Activated CD4-positive, alpha-beta memory T cell treated with anti-CD3 and anti-CD28 coated beads for 36 hours (primary cell): ENCODE data around the gene KLC1. TPM values are rescaled to one million over a fixed set of nuclear protein-coding genes. Genes with fewer than 3 reads are reported as not detected.
"Not testable (repeated sequence)": the region's sequence is repeated elsewhere in the genome, so short reads cannot be mapped to it uniquely, and the experiment has no call there.

Source experiments
- CTCF ChIA-PET: fragments of 350-600 bp; sonication (Branson Sonifier 250); formaldehyde crosslinking; loops from one replicate; lab custom pipeline; 2021; ENCODE audit warnings: antibody characterized with exemption, inconsistent platforms; lab: Charles Lee
- POLR2A ChIA-PET: fragments of 350-600 bp; sonication (Branson Sonifier 250); formaldehyde crosslinking; loops from one replicate; lab custom pipeline; 2021; ENCODE audit warnings: antibody characterized with exemption; lab: Charles Lee
- DNase-seq: peaks from one replicate; pipeline ENCODE4 v3.0.0-alpha.2; 2020
- H3K27ac Mint-ChIP-seq: one replicate; pipeline ENCODE4 v1.8.0; 2021; ENCODE audit warnings: mixed read lengths
- H3K27me3 Mint-ChIP-seq: one replicate; pipeline ENCODE4 v1.8.0; 2021; ENCODE audit warnings: mixed read lengths
- H3K36me3 Mint-ChIP-seq: one replicate; pipeline ENCODE4 v1.8.0; 2021; ENCODE audit warnings: mixed read lengths
- H3K4me1 Mint-ChIP-seq: one replicate; pipeline ENCODE4 v1.8.0; 2021; ENCODE audit warnings: low read depth, mixed read lengths
- H3K4me3 Mint-ChIP-seq: one replicate; pipeline ENCODE4 v1.8.0; 2021; ENCODE audit warnings: mild to moderate bottlenecking, mixed read lengths
- H3K9me3 Mint-ChIP-seq: one replicate; pipeline ENCODE4 v1.8.0; 2021; ENCODE audit warnings: mixed read lengths
- intact Hi-C: fragments of 100-400 bp; cut with micrococcal nuclease; formaldehyde crosslinking; loops from one replicate; pipeline ENCODE4 v1.15.1; 2023
- total RNA-seq, 2 experiments: library from RNA; stranded (reverse); gene quantifications; one replicate each; pipeline ENCODE4 v1.2.3, GENCODE V29; 2021

The KLC1 gene
- total RNA-seq, 2 experiments from 2014 or later, result 119 to 130 TPM

GRCh38 chr14:103685276-103686211 is 56.5 kb downstream of the KLC1 start:
- H3K4me3 Mint-ChIP-seq, result no peak overlapping the region
- H3K27ac Mint-ChIP-seq, result no peak overlapping the region
- no peaks in the 10 kb centered on the region for H3K4me1 Mint-ChIP-seq
- intact Hi-C loops, result no loop called here
- H3K9me3 Mint-ChIP-seq, result no peaks in the 10 kb centered on the region
- no peaks in the 10 kb centered on the region for H3K27me3 Mint-ChIP-seq
- ChIA-PET CTCF (no interaction called here), POLR2A (no interaction called here)
- DNase-seq, result no peak
- peaks cover 20% of the 10 kb centered on the region for H3K36me3 Mint-ChIP-seq

- no peaks in the 10 kb centered on the region for H3K4me1 Mint-ChIP-seq
- ChIA-PET CTCF (no interaction called here), POLR2A (no interaction called here)
- H3K27me3 Mint-ChIP-seq, result no peaks in the 10 kb centered on the region
- H3K4me3 Mint-ChIP-seq, result no peak overlapping the region
- intact Hi-C loops, result no loop called here
- no peaks in the 10 kb centered on the region for H3K9me3 Mint-ChIP-seq
- H3K27ac Mint-ChIP-seq, result no peak overlapping the region
- peaks cover 15% of the 10 kb centered on the region for H3K36me3 Mint-ChIP-seq
- DNase-seq, result no peak
Observed at GRCh38 chr14:103686831-103687485, 57.9 kb downstream of the KLC1 start.

DNA sequence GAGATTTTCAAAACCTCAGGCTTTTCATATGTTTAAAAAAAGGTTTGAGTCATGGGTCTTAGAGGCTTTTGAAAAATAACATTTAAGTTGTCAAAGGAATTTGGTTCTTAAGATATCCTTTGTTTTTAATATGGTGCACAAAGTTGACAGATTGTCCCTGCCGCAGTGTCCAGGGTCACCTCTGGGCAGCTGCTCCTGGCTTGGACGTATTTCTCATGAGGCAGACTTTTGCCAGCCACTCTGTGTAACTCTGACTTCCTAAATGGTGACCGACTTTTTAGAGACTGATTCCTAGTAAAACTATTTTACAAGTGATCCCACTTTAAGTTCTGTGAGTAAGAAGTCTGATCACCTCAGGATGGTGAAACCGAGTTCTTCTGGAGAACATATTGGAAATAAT is 58.7 kb downstream of the KLC1 start:
- H3K27me3 Mint-ChIP-seq, result no peaks in the 10 kb centered on the region
- intact Hi-C loops, result no loop called here
- H3K36me3 Mint-ChIP-seq, result peaks cover 15% of the 10 kb centered on the region
- DNase-seq, result no peak
- POLR2A ChIA-PET, result no interaction called here
- H3K4me1 Mint-ChIP-seq, result no peaks in the 10 kb centered on the region
- no peaks in the 10 kb centered on the region for H3K9me3 Mint-ChIP-seq
- H3K4me3 Mint-ChIP-seq, result no peak overlapping the region
- CTCF ChIA-PET, result no interaction called here
- H3K27ac Mint-ChIP-seq, result no peak overlapping the region

DNA sequence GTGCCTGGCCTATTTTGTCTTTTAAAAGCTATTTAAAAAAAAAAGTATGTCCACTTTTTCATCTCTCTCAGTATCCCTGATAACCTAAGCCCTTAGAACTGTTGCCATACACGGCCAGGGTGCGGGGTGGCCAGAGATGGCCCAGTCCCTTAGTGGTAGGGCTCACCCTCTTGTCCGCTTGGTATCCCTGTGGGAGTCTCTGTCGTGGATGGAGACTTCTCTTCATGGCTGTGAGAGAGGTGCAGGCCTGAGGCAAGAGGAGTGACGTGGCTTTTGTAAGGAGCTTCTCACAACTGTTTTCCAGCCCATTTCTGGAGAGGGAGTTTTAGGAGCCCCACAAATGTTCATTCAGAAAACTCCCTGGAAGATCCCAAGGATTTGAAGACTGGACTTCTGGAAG is 59.4 kb downstream of the KLC1 start:
- intact Hi-C loops, result no loop called here
- no peak for DNase-seq
- Mint-ChIP-seq H3K4me3 (no peak overlapping the region), H3K4me1 (no peaks in the 10 kb centered on the region), H3K9me3 (no peaks in the 10 kb centered on the region), H3K27me3 (no peaks in the 10 kb centered on the region), H3K36me3 (peaks cover 12% of the 10 kb centered on the region), H3K27ac (no peak overlapping the region)
- POLR2A ChIA-PET, result no interaction called here
- CTCF ChIA-PET, result no interaction called here

DNA sequence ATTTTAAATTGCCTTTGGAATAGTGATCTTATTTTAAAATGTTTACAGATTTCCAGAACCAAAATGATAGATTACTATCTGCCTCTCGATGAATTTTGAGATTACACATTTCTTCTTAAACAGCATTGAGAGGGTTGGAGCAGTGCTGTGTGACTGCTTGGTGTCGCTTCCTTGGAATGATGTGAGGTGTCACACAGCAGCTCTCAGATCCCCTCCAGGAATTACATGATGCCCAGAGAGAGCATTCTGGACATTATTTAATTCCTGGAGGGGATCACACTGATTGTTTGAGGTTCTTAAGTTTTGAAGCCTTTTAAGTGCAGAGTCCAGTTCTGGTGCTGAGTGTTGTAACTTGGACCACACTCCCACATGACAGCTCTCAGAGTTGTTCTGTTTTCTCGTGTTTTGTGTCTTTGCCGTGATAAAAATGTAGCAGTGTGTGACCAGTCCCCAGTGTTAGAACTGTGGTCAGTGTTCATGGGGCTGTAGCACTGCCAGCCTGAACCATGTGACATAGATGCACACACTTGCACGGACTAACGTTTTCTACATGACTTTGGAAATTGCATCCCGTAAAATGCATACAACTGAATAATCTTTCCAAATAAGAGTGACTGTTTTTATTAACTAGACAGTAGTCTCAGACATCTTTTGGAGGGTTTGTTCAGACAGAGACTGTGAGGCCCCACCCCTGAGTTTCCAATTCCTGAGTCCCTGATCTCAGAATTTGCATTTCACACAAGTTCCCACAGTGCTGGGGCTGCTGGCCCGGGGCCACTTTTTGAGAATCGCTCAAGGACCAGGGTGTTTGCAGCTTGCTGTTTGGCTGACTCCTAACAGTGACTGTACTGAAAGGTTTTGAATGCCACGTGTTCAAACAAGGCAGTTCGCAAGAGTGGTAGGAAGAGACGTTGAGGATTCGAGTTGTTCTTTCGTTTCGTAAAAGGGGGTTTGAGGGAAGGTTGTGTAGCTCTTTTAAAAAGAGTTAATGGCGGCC is 60.2 kb downstream of the KLC1 start:
- ChIA-PET CTCF (no interaction called here), POLR2A (interaction anchor here (1.2 kb wide), 1 partner anchor 26 kb away, joined by 3 read pairs; the partner anchor contains the start of gene ZFYVE21)
- Mint-ChIP-seq H3K9me3 (no peaks in the 10 kb centered on the region), H3K4me1 (no peaks in the 10 kb centered on the region), H3K4me3 (no peak overlapping the region), H3K36me3 (peaks cover 18% of the 10 kb centered on the region), H3K27me3 (no peaks in the 10 kb centered on the region), H3K27ac (no peak overlapping the region)
- DNase-seq, result no peak
- intact Hi-C loops, result no loop called here

- no peaks in the 10 kb centered on the region for H3K27me3 Mint-ChIP-seq
- intact Hi-C loops, result no loop called here
- ChIA-PET CTCF (no interaction called here), POLR2A (no interaction called here)
- peaks cover 18% of the 10 kb centered on the region for H3K36me3 Mint-ChIP-seq
- H3K27ac Mint-ChIP-seq, result no peak overlapping the region
- H3K9me3 Mint-ChIP-seq, result no peaks in the 10 kb centered on the region
- no peak overlapping the region for H3K4me3 Mint-ChIP-seq
- DNase-seq, result no peak
- no peaks in the 10 kb centered on the region for H3K4me1 Mint-ChIP-seq
Observed at GRCh38 chr14:103690332-103690731, 61.3 kb downstream of the KLC1 start.

DNA sequence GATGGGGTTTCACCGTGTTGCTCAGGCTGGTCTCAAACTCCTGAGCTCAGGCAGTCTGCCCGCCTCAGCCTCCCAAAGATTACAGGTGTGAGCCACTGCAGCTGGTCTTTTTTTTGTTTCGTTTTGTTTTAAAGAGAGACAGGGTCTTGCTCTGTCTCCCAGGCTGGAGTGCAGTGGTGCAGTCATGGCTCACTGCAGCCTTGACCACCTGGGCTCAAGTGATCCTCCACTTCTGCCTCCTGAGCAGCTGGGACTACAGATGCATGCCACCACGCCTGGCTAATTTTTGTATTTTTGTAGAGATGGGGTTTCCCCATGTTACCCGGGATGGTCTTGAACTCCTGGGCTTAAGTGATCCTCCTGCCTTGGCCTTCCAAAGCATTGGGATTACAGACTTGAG is 62.6 kb downstream of the KLC1 start:
- H3K36me3 Mint-ChIP-seq, result peaks cover 15% of the 10 kb centered on the region
- intact Hi-C loops, CTCF ChIA-PET, H3K27me3 Mint-ChIP-seq, H3K4me3 Mint-ChIP-seq, POLR2A ChIA-PET, H3K9me3 Mint-ChIP-seq, DNase-seq, H3K4me1 Mint-ChIP-seq, H3K27ac Mint-ChIP-seq: not testable (repeated sequence)

DNA sequence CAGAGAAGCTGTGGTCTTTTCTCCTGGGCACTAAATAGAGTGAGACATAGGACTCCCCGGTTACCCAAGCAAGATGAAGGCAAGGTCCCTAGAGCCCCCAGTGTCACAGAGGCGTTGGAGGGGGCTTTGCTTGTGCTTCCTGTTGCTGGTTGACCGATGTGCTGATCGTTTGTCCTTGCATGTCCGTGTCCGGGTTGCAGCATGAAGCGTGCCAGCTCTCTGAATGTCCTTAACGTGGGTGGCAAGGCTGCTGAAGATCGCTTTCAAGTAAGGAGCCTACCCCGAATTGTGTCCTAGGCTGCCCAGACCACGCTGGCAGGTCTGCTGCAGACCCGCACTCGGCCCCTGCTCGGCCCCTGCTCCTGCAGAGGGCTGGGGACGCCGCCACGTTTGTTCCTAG is 63.1 kb downstream of the KLC1 start:
- ChIA-PET CTCF (no interaction called here), POLR2A (no interaction called here)
- Mint-ChIP-seq H3K36me3 (peaks cover 14% of the 10 kb centered on the region), H3K4me3 (no peak overlapping the region), H3K4me1 (peaks cover 1% of the 10 kb centered on the region), H3K27me3 (no peaks in the 10 kb centered on the region), H3K9me3 (no peaks in the 10 kb centered on the region), H3K27ac (no peak overlapping the region)
- intact Hi-C loops, result no loop called here
- DNase-seq, result no peak

DNA sequence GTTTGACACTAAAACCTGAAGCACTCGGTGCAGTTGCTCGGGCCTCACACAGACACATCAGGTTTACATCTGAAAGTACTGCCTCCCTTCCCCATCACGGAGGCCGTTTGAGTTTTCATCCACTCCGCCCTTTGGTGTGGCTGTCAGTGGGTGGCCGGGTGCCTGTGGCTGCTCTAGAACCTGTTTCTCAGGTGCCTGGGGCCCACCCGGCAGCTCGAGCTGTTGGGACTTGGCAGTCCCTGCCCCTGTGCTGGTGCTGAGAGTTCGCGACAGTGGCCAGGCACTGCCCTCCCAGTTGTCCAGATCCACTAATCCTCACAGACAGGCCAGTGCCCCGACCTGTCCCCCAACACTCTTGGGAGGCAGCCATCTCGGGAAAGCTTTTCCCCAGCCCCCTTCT is 63.9 kb downstream of the KLC1 start:
- Mint-ChIP-seq H3K27me3 (no peaks in the 10 kb centered on the region), H3K36me3 (peaks cover 14% of the 10 kb centered on the region), H3K27ac (no peak overlapping the region), H3K9me3 (no peaks in the 10 kb centered on the region), H3K4me1 (peaks cover 5% of the 10 kb centered on the region), H3K4me3 (no peak overlapping the region)
- ChIA-PET CTCF (no interaction called here), POLR2A (no interaction called here)
- DNase-seq, result no peak
- intact Hi-C loops, result no loop called here

- H3K4me3 Mint-ChIP-seq, result no peak overlapping the region
- H3K27me3 Mint-ChIP-seq, result no peaks in the 10 kb centered on the region
- H3K4me1 Mint-ChIP-seq, result peaks cover 5% of the 10 kb centered on the region
- POLR2A ChIA-PET, result no interaction called here
- H3K27ac Mint-ChIP-seq, result no peak overlapping the region
- CTCF ChIA-PET, result no interaction called here
- intact Hi-C loops, result no loop called here
- H3K36me3 Mint-ChIP-seq, result peaks cover 12% of the 10 kb centered on the region
- no peaks in the 10 kb centered on the region for H3K9me3 Mint-ChIP-seq
- no peak for DNase-seq
Observed at GRCh38 chr14:103693515-103693914, 64.5 kb downstream of the KLC1 start.

DNA sequence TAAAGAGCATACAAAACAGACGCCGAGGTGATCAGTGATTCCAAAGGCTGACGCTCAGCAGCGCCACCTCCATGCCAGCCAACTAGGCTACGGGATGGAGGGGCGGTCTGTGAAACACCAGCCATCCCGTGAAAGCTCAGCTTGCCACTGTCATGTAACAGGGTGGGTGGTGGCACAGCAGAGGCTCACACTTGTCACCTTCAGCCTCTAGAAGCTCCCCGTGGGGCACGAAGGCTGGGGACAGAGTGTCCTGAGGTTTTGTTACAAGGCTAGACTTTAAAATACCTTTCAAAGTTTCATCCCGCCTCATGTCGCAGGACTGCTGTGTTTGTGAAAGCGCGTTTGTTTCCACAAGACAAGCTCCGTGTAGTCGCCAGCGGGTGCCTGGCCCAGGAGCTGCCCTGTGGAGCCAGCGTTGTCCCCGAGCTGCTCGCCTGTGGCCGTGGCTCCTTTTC is 65.6 kb downstream of the KLC1 start:
- POLR2A ChIA-PET, result no interaction called here
- no peaks in the 10 kb centered on the region for H3K9me3 Mint-ChIP-seq
- H3K27ac Mint-ChIP-seq, result no peak overlapping the region
- peaks cover 5% of the 10 kb centered on the region for H3K4me1 Mint-ChIP-seq
- H3K4me3 Mint-ChIP-seq, result no peak overlapping the region
- intact Hi-C loops, result no loop called here
- no peak for DNase-seq
- CTCF ChIA-PET, result no interaction called here
- H3K27me3 Mint-ChIP-seq, result no peaks in the 10 kb centered on the region
- H3K36me3 Mint-ChIP-seq, result peaks cover 12% of the 10 kb centered on the region
